SJSA1 (cell line): ENCODE data around the gene ZNF468. TPM values are rescaled to one million over a fixed set of nuclear protein-coding genes. Genes with fewer than 3 reads are reported as not detected.
"Not testable (repeated sequence)": the region's sequence is repeated elsewhere in the genome, so short reads cannot be mapped to it uniquely, and the experiment has no call there.

ENCODE experiments used
- DNase-seq, 2 experiments: peaks; one replicate each; pipeline ENCODE4 v3.0.0-alpha.2; 2015 to 2020; ENCODE audit warnings: low spot score in 2 of 2, low read depth in 1 of 2
- H3K27ac ChIP-seq: fragments of 250-450 bp; sonication (Bioruptor Pico); 2 replicates; pipeline ENCODE4 v1.5.1; 2020; ENCODE audit warnings: mild to moderate bottlenecking, moderate library complexity
- H3K27me3 ChIP-seq: fragments of 250-450 bp; sonication (Bioruptor Pico); replicated peaks from 2 replicates; pipeline ENCODE4 v1.5.1; 2020; ENCODE audit warnings: mild to moderate bottlenecking, moderate library complexity
- H3K36me3 ChIP-seq: fragments of 250-450 bp; sonication (Bioruptor Pico); 2 replicates; pipeline ENCODE4 v1.5.1; 2020; ENCODE audit warnings: mild to moderate bottlenecking
- H3K4me1 ChIP-seq: fragments of 250-450 bp; sonication (Bioruptor Pico); replicated peaks from 2 replicates; pipeline ENCODE4 v1.6.1; 2021; ENCODE audit warnings: mild to moderate bottlenecking
- H3K4me3 ChIP-seq: fragments of 250-450 bp; sonication (Bioruptor Pico); 2 replicates; pipeline ENCODE4 v1.5.1; 2020; ENCODE audit warnings: mild to moderate bottlenecking
- H3K9me3 ChIP-seq: fragments of 250-450 bp; sonication (Bioruptor Pico); replicated peaks from 2 replicates; pipeline ENCODE4 v1.5.1; 2020; ENCODE audit warnings: mild to moderate bottlenecking
- total RNA-seq: library from RNA; depleted of rRNA; stranded (reverse); fragments of >200 nt; shearing (Covaris generic); gene quantifications from 2 replicates; pipeline ENCODE4 v1.2.3, GENCODE V29; 2014; rRNA removed

ZNF468 gene
- total RNA-seq, 1 experiment from 2014 or later = 37.5 TPM

GRCh38 chr19:52799950-52800640, 57.3 kb downstream of the ZNF468 start:
- H3K4me1 ChIP-seq, H3K27ac ChIP-seq, H3K4me3 ChIP-seq, H3K27me3 ChIP-seq, DNase-seq: not testable (repeated sequence)
- peaks cover 16% of the 10 kb centered on the region for H3K9me3 ChIP-seq
- peaks cover 61% of the 10 kb centered on the region for H3K36me3 ChIP-seq

- H3K27ac ChIP-seq = no peak overlapping the region
- no peaks in the 10 kb centered on the region for H3K27me3 ChIP-seq
- H3K36me3 ChIP-seq = no peaks in the 10 kb centered on the region
- H3K4me1 ChIP-seq = peaks cover 4% of the 10 kb centered on the region; the same call in 1 of the 2 replicates
- H3K4me3 ChIP-seq = no peak overlapping the region
- no peak for DNase-seq
- H3K9me3 ChIP-seq = peaks cover 5% of the 10 kb centered on the region; the same call in 1 of the 2 replicates
Observed at GRCh38 chr19:52789440-52789839, 68.0 kb downstream of the ZNF468 start.

Other genes with a start within 250 kb of the ZNF468 start
- 22.4 and 37.7 TPM in 2 replicates for gene ZNF83, start 219.3 kb downstream of the ZNF468 start, total RNA-seq
- 14.1 and 15.4 TPM in 2 replicates for gene ZNF611, start 122.6 kb downstream of the ZNF468 start, total RNA-seq
- 2.1 and 2.9 TPM in 2 replicates for gene ZNF600, start 70.8 kb downstream of the ZNF468 start, total RNA-seq
- 12.9 and 29.1 TPM in 2 replicates for gene ZNF28, start 36.0 kb downstream of the ZNF468 start, total RNA-seq
- 12.3 and 13.3 TPM in 2 replicates for gene ZNF320, start 40.0 kb upstream of the ZNF468 start, total RNA-seq
- 2.4 and 6.9 TPM in 2 replicates for gene ZNF888, start 65.8 kb upstream of the ZNF468 start, total RNA-seq
- 9.5 and 16.3 TPM in 2 replicates for gene ZNF816, start 105.3 kb upstream of the ZNF468 start, total RNA-seq
- gene ERVV-1, start 156.3 kb upstream of the ZNF468 start, total RNA-seq = not detected in 2 replicates
- not detected in 2 replicates for gene ERVV-2, start 187.1 kb upstream of the ZNF468 start, total RNA-seq
- gene ZNF160, start 245.8 kb upstream of the ZNF468 start, total RNA-seq = 6.7 and 13.1 TPM in 2 replicates